GM12891 (cell line): ENCODE measurements around the gene MLH3.

ENCODE experiments used
- PAX5 ChIP-seq: IDR thresholded peaks from 2 replicates; pipeline ENCODE4 v1.6.1; 2011; ENCODE audit warnings: low read length, moderate library complexity, mild to moderate bottlenecking; ENCODE audit not compliant: insufficient read depth, severe bottlenecking
- POLR2A ChIP-seq: IDR thresholded peaks from 2 replicates; pipeline ENCODE4 v1.6.1; 2011; ENCODE audit warnings: low read depth, low read length, control low read depth
- POLR2AphosphoS5 ChIP-seq: IDR thresholded peaks from 2 replicates; pipeline ENCODE4 v1.6.1; 2011; ENCODE audit warnings: low read depth, low read length, control low read depth
- POU2F2 ChIP-seq: IDR thresholded peaks from 2 replicates; pipeline ENCODE4 v1.6.1; 2011; ENCODE audit warnings: low read depth, mild to moderate bottlenecking, control low read depth, low read length, moderate library complexity
- SPI1 ChIP-seq: IDR thresholded peaks from 2 replicates; pipeline ENCODE4 v1.6.1; 2011; ENCODE audit warnings: low read depth, low read length, control low read depth
- TAF1 ChIP-seq: IDR thresholded peaks from 2 replicates; pipeline ENCODE4 v1.6.1; 2011; ENCODE audit warnings: low read depth, low read length, control low read depth

DNA sequence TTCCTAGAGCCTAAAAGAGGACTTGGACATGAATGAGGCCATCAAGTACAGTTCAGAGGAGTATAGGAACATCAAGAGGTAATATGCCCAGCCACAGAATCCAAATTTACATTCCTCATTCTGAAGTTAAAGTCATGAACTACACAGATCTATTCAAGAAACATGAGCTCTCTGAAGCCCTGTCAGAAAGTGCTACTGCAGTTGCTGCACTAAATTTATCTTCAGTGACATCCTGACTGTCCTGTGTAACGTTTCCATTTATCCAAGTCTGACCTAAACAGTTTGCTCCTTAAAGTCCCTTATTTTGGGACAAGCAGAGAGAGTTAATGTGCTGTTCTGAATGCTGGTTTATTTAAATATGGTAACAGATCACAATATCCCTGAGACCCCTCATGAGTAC is 47.4 kb upstream of the MLH3 start:
- TF ChIP-seq POLR2AphosphoS5 (no peak), POLR2A (no peak), PAX5 (no peak), TAF1 (no peak), SPI1 (no peak), POU2F2 (no peak)
